Psoas muscle (tissue), 8 donors: ENCODE data around the gene KRT6C. TPM values are rescaled to one million over a fixed set of nuclear protein-coding genes. Genes with fewer than 3 reads are reported as not detected.
"Not testable (repeated sequence)": the region's sequence is repeated elsewhere in the genome, so short reads cannot be mapped to it uniquely, and the experiment has no call there.

Experiments
- ATAC-seq, 4 donors: fragments of 200-7000 bp; cut with Tn5 transposase; one replicate each; pipeline ENCODE4 v1.9.1; 2020; ENCODE audit warnings: moderate library complexity in 3 of 4, mild to moderate bottlenecking in 2 of 4
- DNase-seq, 2 donors: peaks; one replicate each; pipeline ENCODE4 v3.0.0-alpha.2; 2020
- H3K27ac ChIP-seq: fragments of 200-600 bp; one replicate; pipeline ENCODE4 v1.8.0; 2022
- H3K27me3 ChIP-seq, 3 donors: fragments of 200-600 bp in 1 of 3; one replicate each; pipeline versions ENCODE4 v1.6.1 to v1.8.0; 2013 to 2022; ENCODE audit warnings: low read length in 2 of 3, mild to moderate bottlenecking in 2 of 3, moderate library complexity in 1 of 3; ENCODE audit not compliant: insufficient read depth in 3 of 3
- H3K36me3 ChIP-seq, 2 donors: fragments of 200-600 bp in 1 of 2; one replicate each; pipeline versions ENCODE4 v1.6.1 to v1.8.0; 2013 to 2022; ENCODE audit warnings: low read depth in 1 of 2, mild to moderate bottlenecking in 1 of 2, moderate library complexity in 1 of 2; ENCODE audit not compliant: insufficient read depth in 1 of 2
- H3K4me1 ChIP-seq: fragments of 200-600 bp; one replicate; pipeline ENCODE4 v1.8.0; 2022
- H3K4me3 ChIP-seq: fragments of 200-600 bp; one replicate; pipeline ENCODE4 v1.8.0; 2022; ENCODE audit warnings: mild to moderate bottlenecking
- H3K9me3 ChIP-seq: fragments of 200-600 bp; one replicate; pipeline ENCODE4 v1.8.0; 2022
- WGBS, 3 donors: extraction: QIAGEN DNeasy Blood & Tissue Kit; methylation state at CpG; one replicate each; pipeline versions ENCODE4 v1.1.6 to v1.1.7; 2013; 5-methylcytosine and 5-hydroxymethylcytosine counted together
- intact Hi-C, 2 donors: fragments of 100-400 bp; cut with DNase I; formaldehyde crosslinking; loops; one replicate each; pipeline versions ENCODE4 v1.11.0 to v1.14.2; 2022
- polyA plus RNA-seq, 3 donors: library from polyadenylated mRNA; stranded (reverse); fragments of 200-250 nt; gene quantifications; one replicate each; pipeline ENCODE4 v1.2.3, GENCODE V29; 2013
- total RNA-seq, 4 donors: library from RNA; stranded (reverse); fragmentation: NEBNext Ultra II Directional in 2 of 4; extraction: Animal tissue kit (Norgen Biotek cat#: 25700) in 2 of 4; gene quantifications; one replicate each; pipeline versions ENCODE4 v1.2.1 to v1.2.4, GENCODE V29; 2021 to 2023
- TF ChIP-seq, protein P1 (sequence below): fragments of 200-600 bp; IDR thresholded peaks from one replicate; pipeline ENCODE4 v1.8.0; 2022; ENCODE audit warnings: antibody characterized with exemption
- donor health status: healthy with polysubstance abuse.
- donor health status: DM: no; HTN: no; CAD: no; lungs with moderate emphysema.
- donor health status: Bipolar disorder and iron deficiency.
- donor health status: healthy.
- donor health status: DM: yes; HTN: yes; CAD: no.
- donor health status: DM: no; HTN: no; CAD: no.
- donor health status: DM: no; HTN: no; CAD: no.
- donor health status: DM: yes; HTN: yes; CAD: no.

KRT6C gene
- total and polyA plus RNA-seq, 7 donors: 0.04 to 0.24 (median 0.21) TPM; not detected in 4

GRCh38 chr12:52454411-52455201, 19.0 kb downstream of the KRT6C start:
- Histone ChIP-seq H3K27me3 (no peaks in the 10 kb centered on the region), H3K4me1 (no peaks in the 10 kb centered on the region), H3K27ac (no peak overlapping the region), H3K9me3 (no peaks in the 10 kb centered on the region), H3K36me3 (no peaks in the 10 kb centered on the region), H3K4me3 (no peak overlapping the region)
- intact Hi-C loops: no loop called here
- DNase-seq (no peak), ATAC-seq (no peak)
- 50 to 67% (median 60%) methylated on average over 3 of the region's 3 CpGs for WGBS, 3 donors
- TF ChIP-seq, protein P1, sequence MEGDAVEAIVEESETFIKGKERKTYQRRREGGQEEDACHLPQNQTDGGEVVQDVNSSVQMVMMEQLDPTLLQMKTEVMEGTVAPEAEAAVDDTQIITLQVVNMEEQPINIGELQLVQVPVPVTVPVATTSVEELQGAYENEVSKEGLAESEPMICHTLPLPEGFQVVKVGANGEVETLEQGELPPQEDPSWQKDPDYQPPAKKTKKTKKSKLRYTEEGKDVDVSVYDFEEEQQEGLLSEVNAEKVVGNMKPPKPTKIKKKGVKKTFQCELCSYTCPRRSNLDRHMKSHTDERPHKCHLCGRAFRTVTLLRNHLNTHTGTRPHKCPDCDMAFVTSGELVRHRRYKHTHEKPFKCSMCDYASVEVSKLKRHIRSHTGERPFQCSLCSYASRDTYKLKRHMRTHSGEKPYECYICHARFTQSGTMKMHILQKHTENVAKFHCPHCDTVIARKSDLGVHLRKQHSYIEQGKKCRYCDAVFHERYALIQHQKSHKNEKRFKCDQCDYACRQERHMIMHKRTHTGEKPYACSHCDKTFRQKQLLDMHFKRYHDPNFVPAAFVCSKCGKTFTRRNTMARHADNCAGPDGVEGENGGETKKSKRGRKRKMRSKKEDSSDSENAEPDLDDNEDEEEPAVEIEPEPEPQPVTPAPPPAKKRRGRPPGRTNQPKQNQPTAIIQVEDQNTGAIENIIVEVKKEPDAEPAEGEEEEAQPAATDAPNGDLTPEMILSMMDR: no peak

DNA sequence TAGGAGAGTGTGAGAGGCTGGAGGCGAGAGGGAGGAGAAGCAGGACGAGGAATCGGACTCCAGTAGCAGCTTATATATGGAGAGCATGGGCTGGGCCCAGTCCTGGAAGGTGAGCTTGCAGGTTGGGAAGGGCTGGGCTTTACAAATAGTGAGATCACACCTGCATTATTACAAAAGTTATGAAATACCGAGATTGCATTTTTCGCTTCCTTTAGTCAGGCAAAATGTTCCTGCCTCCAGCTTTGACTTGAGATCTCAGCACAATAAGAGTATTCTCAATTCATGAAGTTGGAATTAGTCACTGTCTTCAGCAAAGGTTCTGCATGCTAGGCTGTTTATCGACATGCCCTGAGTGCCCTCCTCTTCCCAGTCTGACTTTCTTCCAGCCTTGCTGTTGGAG, 21.5 kb downstream of the KRT6C start, which contains the start of gene KRT6B:
TSS of gene KRT6B (minus strand) at position 46 of the 400 bp plus-strand sequence. CDS start 68 bp downstream, outside the sequence.
- intact Hi-C loops: no loop called here
- Histone ChIP-seq H3K4me1 (no peaks in the 10 kb centered on the region), H3K9me3 (no peaks in the 10 kb centered on the region), H3K36me3 (no peaks in the 10 kb centered on the region), H3K4me3 (no peak within 1 kb of the TSS), H3K27ac (no peak within 1 kb of the TSS), H3K27me3 (peaks cover 0 to 3% (median 0%) of the 10 kb centered on the region in 3 donors)
- ATAC-seq (no peak), DNase-seq (no peak)
- WGBS, 3 donors: 80 to 86% (median 86%) methylated on average over 6 of the region's 6 CpGs
- TF ChIP-seq, protein P1: no peak

DNA sequence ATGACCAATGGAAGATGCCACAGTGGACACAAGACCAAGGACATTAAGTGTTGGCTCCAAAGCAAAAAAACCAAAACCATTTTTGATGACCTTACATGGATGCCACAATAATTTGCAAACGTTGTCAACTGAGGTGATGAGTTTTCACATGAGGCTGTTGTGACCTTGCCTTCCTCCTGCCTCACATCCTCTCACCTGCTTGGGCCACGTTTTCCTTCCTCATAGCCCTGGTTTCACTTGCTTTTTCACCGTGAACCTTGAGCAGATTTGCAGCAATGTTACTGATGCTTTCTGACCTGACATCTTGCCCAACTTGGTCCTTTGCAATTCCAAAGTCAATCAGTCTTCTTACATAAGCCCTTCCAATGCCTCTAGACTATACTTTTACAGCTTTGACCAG, 25.4 kb downstream of the KRT6C start:
- Histone ChIP-seq H3K36me3 (no peaks in the 10 kb centered on the region), H3K27ac (no peak overlapping the region), H3K27me3 (peaks cover 0 to 4% (median 3%) of the 10 kb centered on the region in 3 donors), H3K4me1 (no peaks in the 10 kb centered on the region), H3K9me3 (no peaks in the 10 kb centered on the region), H3K4me3 (no peak overlapping the region)
- TF ChIP-seq, protein P1: no peak
- DNase-seq (no peak), ATAC-seq (no peak)
- WGBS, 3 donors: 44 to 64% (median 60%) methylated on average over 3 of the region's 3 CpGs
- intact Hi-C loops: no loop called here

DNA sequence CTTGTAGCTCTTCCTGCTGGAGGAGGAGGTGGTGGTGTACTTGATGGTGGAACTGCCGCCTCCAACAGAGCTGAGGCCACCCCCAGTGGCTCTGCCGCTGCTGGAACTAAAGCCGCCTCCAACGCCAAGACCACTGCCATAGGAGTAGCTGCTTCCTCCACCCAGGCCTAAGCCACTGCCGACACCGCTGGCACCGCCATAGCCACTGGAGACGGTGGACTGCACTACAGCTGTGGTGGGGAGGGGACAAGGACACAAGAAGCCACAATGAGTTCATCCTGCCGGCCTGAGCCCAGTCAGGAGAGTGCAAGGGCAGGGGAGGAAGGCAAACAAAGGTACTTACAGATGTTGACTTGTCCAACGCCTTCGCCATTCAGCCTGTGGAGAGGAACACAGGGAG, 26.4 kb downstream of the KRT6C start:
- DNase-seq, H3K36me3 ChIP-seq, H3K4me1 ChIP-seq, H3K27me3 ChIP-seq, H3K27ac ChIP-seq, H3K4me3 ChIP-seq, H3K9me3 ChIP-seq, ATAC-seq, intact Hi-C loops: not testable (repeated sequence)
- 81 to 89% (median 88%) methylated on average over 5 to 11 of the region's 11 CpGs for WGBS, 3 donors

DNA sequence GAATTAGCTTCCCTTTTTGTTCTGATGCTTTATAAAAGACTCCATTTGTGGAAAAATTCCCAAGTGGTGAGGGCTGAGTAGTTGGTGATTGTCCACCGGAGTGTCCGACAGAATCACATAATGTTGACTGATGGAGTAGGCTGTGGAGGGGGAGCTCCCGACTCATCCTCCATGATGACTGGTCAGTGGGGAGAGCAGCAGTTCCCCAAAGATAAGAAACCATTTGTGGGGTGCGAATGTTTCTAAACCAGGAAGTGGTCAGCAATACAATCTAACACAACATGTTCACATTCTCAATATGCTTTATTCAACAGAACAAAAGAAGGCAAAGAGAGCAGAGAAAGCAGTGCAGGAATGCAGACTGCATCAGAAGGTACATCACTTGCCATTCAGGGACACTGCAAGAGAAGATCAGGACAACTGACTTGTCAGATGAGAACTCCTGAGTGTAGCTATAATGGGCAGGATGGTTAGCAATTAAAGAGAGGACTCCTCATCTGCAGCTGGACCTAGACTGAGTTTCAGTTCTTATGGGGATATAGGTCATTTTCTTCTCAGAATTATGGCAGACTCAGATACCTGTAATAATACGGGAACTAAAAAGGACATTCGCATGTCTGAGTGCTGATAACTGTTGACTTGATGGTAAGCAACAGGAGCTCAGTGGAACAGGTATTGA, 27.1 kb downstream of the KRT6C start:
- WGBS, 3 donors: 79 to 85% (median 83%) methylated on average over 6 of the region's 6 CpGs
- Histone ChIP-seq H3K27ac (no peak overlapping the region), H3K4me3 (no peak overlapping the region), H3K27me3 (peaks cover 0 to 12% (median 3%) of the 10 kb centered on the region in 3 donors), H3K4me1 (no peaks in the 10 kb centered on the region), H3K9me3 (no peaks in the 10 kb centered on the region), H3K36me3 (no peaks in the 10 kb centered on the region)
- intact Hi-C loops: no loop called here
- DNase-seq: no peak
- TF ChIP-seq, protein P1: no peak
- no peak for ATAC-seq
